Effector CD4-positive, alpha-beta T cell (primary cell): ENCODE results near the gene CPVL.

Experiments
- DNase-seq: peaks from one replicate; pipeline ENCODE4 v3.0.0-alpha.2; 2020

CPVL gene

GRCh38 chr7:28958980-28959347 lies 187.4 kb downstream of the CPVL start:
- DNase-seq: no peak

- DNase-seq: no peak
Measured at GRCh38 chr7:28958235-28958979, 187.9 kb downstream of the CPVL start, which contains the start of gene TRIL. TRIL (minus strand) TSS chr7:28958330; CDS start chr7:28958046, 284 bp downstream.

- no peak for DNase-seq
Measured at GRCh38 chr7:28957751-28958234, 188.5 kb downstream of the CPVL start.

- DNase-seq: no peak
Measured at GRCh38 chr7:28957064-28957750, 189.1 kb downstream of the CPVL start.

- DNase-seq: no peak
Measured at GRCh38 chr7:28956608-28957063, 189.7 kb downstream of the CPVL start.

- no peak for DNase-seq
Measured at GRCh38 chr7:28955718-28956607, 190.4 kb downstream of the CPVL start.

GRCh38 chr7:28955356-28955717 lies 191.0 kb downstream of the CPVL start:
- no peak for DNase-seq

- DNase-seq: no peak
Measured at GRCh38 chr7:28954946-28955345, 191.4 kb downstream of the CPVL start.

- DNase-seq: no peak
Measured at GRCh38 chr7:28954471-28954870, 191.9 kb downstream of the CPVL start.

GRCh38 chr7:28953633-28954032 lies 192.7 kb downstream of the CPVL start:
- no peak for DNase-seq
